Measurements from ENCODE around the gene TTLL10.

The TTLL10 gene

GRCh38 chr1:1179346-1179982, 5.8 kb downstream of the TTLL10 start:
- FAIRE-seq (no peak), DNase-seq (ENCODE audit: insufficient read length) (no peak)
- no peak for TF ChIP-seq POLR2AphosphoS5 (IDR thresholded peaks at IDR 0.05; ENCODE audit: low read depth, low read length)

DNA sequence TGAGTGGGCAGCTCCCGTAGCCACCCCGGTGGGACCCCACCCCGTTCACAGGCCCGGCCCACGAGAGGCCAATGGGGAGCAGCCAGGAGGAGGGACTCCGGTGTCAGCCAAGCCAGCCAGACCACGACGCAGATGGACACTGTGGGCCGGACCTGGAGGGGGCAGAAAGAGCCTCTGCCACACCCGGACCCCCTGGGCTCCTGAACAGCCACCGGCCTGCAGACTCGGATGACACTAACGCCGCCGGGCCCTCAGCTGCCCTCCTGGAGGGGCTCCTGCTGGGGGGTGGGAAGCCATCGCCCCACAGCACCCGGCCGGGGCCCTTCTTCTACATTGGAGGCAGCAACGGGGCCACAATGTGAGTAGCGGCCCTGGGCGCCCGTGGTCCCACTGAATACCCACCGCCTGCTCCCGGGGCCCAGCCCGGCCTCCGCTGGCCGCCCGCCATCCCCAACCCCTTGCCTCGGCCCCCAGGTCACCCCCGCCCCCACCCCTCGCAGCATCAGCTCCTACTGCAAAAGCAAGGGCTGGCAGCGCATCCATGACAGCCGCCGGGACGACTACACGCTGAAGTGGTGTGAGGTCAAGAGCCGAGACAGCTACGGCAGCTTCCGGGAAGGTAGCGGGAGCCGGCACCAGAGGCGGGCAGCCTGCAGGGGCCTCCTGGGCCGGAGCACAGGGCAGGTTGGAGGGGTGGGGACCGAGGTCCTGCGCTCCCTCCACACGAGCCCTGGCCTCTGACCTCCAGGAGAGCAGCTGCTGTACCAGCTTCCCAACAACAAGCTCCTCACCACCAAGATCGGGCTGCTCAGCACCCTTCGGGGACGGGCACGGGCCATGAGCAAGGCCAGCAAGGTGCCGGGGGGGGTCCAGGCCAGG, 6.5 kb downstream of the TTLL10 start:
- DNase-seq (ENCODE audit: insufficient read length): no peak
- no peak for FAIRE-seq
- TF ChIP-seq POLR2A (IDR thresholded peaks at IDR 0.05; ENCODE audit: low read depth, low read length) (no peak), TAF1 (IDR thresholded peaks at IDR 0.05; ENCODE audit: borderline replicate concordance, low read depth, low read length) (no peak), POLR2AphosphoS5 (IDR thresholded peaks at IDR 0.05; ENCODE audit: low read depth, low read length) (no peak)

DNA sequence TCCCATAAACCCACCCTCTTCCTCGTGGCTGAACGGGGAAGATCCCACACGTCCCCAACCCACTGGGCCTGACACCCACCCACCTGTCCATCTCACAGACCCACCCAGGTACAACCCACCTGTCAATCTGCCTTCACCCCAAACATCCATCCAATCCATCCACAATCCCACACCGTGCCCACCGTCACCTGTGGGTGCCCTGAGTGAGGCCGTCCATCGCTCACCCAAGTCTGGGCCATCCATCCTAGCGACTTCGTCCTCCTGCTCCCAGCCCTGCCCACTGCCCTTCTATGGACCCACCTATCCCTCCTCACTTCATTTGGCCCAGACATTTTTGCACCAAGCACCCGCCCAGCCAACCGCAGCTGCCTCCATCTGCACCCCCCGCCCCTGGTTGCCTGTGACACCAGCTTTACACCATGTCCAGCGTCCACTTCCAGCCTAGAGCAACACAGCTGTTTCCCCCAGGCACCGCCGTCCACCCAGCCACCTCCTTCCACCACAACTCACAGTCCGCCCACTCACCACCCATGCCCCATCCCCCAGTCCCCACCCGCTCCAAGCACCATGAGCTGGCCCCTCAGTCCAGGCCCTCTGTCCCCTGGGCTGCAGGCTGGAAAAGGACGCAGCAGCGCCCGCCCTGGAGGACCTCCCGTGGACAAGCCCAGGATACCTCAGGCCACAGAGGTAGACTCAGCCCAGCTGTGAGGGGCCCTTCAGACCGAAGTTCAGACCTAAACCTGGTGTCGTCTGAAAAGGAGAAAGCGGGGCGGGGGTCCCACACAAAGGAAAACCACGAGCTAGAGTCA, 7.7 kb downstream of the TTLL10 start:
- TF ChIP-seq POLR2A (IDR thresholded peaks at IDR 0.05; ENCODE audit: low read depth, low read length) (no peak), POLR2AphosphoS5 (IDR thresholded peaks at IDR 0.05; ENCODE audit: low read depth, low read length) (no peak), TAF1 (IDR thresholded peaks at IDR 0.05; ENCODE audit: borderline replicate concordance, low read depth, low read length) (no peak)
- FAIRE-seq: no peak
- no peak for DNase-seq (ENCODE audit: insufficient read length)

DNA sequence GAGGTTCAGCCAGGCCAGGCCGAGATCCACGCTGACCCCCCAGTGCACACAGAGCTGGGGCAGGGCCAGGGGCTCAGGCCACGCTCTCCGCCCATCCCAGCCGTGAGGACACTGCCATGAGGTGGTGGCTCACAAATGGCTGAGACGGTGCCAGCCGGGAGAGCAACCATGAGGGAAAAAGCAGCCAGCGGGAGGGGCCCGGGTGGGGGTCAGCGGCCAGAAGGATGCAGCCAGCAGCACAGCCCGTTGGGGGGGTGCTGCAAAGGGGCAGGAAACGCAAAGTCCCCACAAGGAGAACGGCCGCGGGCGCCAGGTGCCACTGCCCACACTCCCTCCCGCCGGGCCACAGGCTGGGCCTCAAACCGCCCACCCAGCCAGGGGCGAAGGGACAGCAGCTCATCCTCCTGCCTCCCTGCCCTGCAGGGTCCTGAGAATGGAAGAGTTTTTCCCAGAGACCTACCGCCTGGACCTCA, 8.3 kb downstream of the TTLL10 start:
- TF ChIP-seq POLR2AphosphoS5 (IDR thresholded peaks at IDR 0.05; ENCODE audit: low read depth, low read length): no peak
- TF ChIP-seq TAF1 (IDR thresholded peaks at IDR 0.05; ENCODE audit: borderline replicate concordance, low read depth, low read length): no peak
- no peak for TF ChIP-seq POLR2A (IDR thresholded peaks at IDR 0.05; ENCODE audit: low read depth, low read length)
- DNase-seq (ENCODE audit: insufficient read length) (no peak), FAIRE-seq (no peak)

GRCh38 chr1:1182491-1183220, 9.0 kb downstream of the TTLL10 start:
- TF ChIP-seq POLR2AphosphoS5 (IDR thresholded peaks at IDR 0.05; ENCODE audit: low read depth, low read length) (no peak), TAF1 (IDR thresholded peaks at IDR 0.05; ENCODE audit: borderline replicate concordance, low read depth, low read length) (no peak), POLR2A (IDR thresholded peaks at IDR 0.05; ENCODE audit: low read depth, low read length) (no peak)
- no peak for DNase-seq (ENCODE audit: insufficient read length)
- no peak for FAIRE-seq

DNA sequence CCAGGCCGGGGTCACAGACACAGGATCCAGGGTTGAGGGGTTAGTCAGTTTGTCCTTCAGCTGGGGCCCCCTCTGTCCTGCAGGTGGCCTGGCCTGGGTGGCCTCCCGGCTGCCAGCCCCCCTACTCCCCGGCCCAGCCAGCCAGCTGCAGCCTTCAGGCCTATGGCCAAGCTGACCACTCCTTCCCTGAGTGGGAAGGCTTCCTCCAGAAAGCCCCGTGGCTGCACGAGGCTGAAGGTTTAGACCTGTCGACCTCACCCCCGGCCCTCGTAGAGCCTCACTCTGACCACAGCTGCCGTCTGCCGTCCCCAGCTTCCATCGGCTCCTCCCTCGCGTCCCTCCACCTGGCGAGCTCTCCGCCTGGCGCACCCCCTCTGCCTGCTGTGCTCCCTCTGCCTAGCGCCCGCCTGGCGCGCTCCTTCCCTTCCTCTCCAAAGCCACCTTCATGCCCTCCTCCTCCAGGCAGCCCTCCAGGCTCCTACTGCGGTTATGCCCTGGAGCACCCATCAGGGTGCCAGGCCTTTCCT, 9.6 kb downstream of the TTLL10 start:
- no peak for TF ChIP-seq POLR2A (IDR thresholded peaks at IDR 0.05; ENCODE audit: low read depth, low read length)
- no peak for TF ChIP-seq POLR2AphosphoS5 (IDR thresholded peaks at IDR 0.05; ENCODE audit: low read depth, low read length)
- TF ChIP-seq TAF1 (IDR thresholded peaks at IDR 0.05; ENCODE audit: borderline replicate concordance, low read depth, low read length): no peak
- no peak for FAIRE-seq
- no peak for DNase-seq (ENCODE audit: insufficient read length)

GRCh38 chr1:1183833-1184775, 10.4 kb downstream of the TTLL10 start:
- no peak for DNase-seq (ENCODE audit: insufficient read length)
- TF ChIP-seq POLR2AphosphoS5 (IDR thresholded peaks at IDR 0.05; ENCODE audit: low read depth, low read length): no peak
- no peak for TF ChIP-seq POLR2A (IDR thresholded peaks at IDR 0.05; ENCODE audit: low read depth, low read length)
- no peak for FAIRE-seq

GRCh38 chr1:1185101-1185765, 11.6 kb downstream of the TTLL10 start:
- TF ChIP-seq POLR2AphosphoS5 (IDR thresholded peaks at IDR 0.05; ENCODE audit: low read depth, low read length) (no peak), POLR2A (IDR thresholded peaks at IDR 0.05; ENCODE audit: low read depth, low read length) (no peak), TAF1 (IDR thresholded peaks at IDR 0.05; ENCODE audit: borderline replicate concordance, low read depth, low read length) (no peak)
- FAIRE-seq: no peak
- DNase-seq (ENCODE audit: insufficient read length): no peak

GRCh38 chr1:1187938-1188337, 14.3 kb downstream of the TTLL10 start:
- no peak for TF ChIP-seq POLR2AphosphoS5 (IDR thresholded peaks at IDR 0.05; ENCODE audit: low read depth, low read length)
- TF ChIP-seq TAF1 (IDR thresholded peaks at IDR 0.05; ENCODE audit: borderline replicate concordance, low read depth, low read length): no peak
- TF ChIP-seq POLR2A (IDR thresholded peaks at IDR 0.05; ENCODE audit: low read depth, low read length): no peak
- DNase-seq (ENCODE audit: insufficient read length): no peak
- no peak for FAIRE-seq
